ENCODE data around the gene ZNF774.
A peak's percentile ranks its signal among the peaks of the same experiment; 100 is the strongest.
"Not testable (repeated sequence)": the region's sequence is repeated elsewhere in the genome, so short reads cannot be mapped to it uniquely, and the experiment has no call there.

Gene ZNF774

DNA sequence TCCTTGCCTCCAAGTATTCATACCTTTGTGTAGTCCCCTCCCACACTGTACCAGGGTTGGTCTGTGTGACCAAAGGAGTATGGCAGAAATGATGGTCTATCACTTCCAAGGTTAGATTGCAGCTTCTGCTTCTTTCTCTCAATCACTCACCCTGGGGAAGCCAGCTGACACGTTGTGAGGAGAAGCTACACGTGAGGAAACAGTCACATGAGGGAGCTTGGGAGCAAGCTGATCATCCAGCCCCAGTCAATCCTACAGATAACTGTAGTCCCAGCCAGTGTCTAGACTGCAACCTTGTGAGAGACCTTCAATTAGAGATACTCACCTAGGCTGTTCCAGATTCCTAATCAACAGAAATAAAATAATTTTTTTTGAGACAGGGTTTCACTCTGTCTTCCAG, 6.2 kb upstream of the ZNF774 start:
- no peak for DNase-seq (ENCODE audit: low spot score)

DNA sequence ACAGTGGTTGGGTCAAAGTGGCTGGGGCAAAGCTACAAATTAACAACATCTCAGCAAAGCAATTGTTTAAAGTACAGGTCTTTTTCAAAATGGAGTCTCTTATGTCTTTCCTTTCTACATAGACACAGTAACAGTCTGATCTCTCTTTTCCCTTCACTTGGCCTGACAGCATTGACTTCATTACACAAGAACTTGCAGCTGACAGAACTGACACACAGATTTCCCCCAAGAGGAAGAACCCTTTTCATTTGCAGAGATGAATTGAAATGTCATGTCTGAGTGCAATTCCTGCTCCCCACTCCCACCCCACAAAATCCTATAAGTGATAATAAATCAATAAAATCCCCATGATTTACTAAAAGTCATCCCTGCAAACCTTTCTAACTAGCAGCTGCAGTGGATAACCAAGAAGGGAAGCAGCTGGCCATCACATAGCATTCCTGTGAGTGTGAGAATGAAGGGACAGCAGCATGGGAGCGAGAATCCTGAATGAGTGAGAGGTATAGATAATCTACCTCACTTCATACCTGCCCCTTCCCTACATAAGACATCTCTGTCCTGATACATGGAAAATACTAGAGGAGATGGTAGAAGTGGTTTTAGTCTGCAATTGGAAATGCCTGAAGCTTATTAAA, 4.5 kb upstream of the ZNF774 start:
- not testable (repeated sequence) for DNase-seq (ENCODE audit: low spot score)

DNA sequence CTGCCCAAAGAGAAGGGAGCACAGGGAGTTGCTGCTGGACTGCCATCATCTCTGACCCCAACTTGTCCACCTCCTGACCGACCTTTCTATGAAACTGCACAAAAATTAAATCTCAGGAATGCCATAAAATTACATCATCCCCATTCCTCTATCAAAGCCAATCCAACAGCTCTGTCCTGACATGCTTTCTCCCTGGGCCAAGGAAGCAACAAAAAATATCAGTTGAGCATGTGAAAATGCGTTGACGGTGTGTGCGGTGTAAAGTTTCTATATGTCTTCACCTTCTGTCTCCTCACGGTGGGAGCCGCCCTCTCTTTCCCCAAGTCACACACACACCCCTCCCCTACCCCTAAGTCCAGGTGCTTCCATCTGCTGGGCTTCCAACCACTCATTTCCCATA, 3.6 kb upstream of the ZNF774 start:
- no peak for DNase-seq (ENCODE audit: low spot score)

DNA sequence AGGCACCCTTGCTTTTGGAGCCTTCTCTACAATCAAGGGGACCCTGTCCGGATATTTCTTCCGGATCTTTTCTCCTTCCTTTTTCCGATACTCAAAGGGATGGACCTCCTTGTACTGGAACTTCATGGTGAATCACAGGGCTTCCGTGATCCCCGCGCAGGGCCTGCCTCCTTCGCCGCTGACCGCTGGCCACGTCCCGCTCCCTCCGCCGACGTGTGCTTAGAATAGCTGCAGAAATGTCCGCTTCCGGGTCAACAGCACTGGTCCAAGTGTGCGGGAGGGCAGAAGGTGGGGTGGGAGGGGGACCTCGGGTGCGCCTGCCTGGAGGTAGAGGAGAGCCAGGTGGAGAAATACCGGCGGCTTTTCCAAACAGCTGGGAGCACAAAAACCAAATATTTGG, 3.0 kb upstream of the ZNF774 start:
- DNase-seq (ENCODE audit: low spot score) = no peak

DNA sequence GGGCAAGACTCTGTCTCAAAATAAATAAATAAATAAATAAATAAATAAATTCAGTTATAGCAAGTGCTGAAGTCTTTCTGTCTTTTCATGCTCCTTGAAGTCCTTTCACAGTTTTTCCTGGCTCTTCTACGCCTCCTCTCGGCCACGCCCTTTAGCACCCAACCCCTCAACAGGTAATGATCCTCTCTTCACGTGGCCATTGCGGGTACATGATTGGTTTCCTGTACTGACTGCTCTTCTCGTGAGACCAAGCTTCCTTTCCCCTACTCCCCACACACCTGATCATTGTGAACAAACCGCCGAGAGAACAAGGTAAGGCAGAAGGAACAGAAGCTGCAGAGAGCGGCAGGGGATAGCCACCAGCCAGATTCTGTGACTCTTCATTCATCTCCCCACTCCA, 2.3 kb upstream of the ZNF774 start:
- no peak for DNase-seq (ENCODE audit: low spot score)

DNA sequence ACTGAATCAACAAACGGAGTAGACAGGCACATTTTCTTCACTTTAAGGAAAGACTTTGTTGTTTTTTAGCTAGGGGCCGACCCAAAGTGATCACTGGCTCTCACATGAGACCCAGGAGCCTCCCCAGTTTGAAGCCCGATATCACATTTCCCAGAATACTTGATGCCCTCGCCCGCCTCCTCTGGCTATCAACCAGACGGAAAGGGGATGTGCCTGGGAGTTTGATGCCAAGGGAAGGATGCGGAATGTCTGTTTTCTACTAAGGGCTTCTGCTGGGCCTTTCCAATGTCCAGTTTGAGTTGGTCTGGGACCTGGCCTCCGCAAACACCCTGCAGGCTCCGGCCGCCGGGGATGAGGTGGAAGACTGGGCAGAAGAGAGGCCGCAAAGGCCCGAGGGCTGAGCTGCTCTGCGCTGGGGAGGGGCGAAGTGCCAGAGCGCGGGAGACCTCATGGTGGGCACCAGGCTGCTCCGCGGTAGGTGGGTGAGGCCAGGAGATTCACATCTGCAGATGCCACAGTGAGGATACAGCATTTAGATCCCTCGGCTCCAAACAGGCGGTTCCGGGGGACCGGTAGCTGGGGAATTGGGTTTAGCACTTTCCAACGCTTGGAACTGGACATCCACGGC, 491 bp upstream of the ZNF774 start:
- no peak for DNase-seq (ENCODE audit: low spot score)

DNA sequence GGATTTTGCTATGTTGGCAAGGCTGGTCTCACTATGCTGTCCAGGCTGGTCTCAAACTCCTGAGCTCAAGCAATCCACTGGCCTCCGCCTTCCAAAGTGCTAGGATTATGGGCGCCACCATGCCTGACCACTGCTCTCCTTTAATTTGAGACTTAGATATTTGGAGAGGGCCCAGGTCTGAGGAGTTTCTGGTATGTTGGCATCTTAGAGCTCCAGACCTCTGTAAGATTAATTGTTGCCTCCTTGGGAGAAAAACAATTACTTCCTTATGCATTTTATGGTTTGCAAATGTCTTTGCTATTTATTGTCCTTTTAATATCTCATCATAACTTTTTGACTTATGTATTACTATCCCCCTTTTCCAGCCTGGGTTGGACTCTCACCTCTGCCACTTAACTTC, 2.9 kb downstream of the ZNF774 start:
- DNase-seq (ENCODE audit: low spot score) = no peak

DNA sequence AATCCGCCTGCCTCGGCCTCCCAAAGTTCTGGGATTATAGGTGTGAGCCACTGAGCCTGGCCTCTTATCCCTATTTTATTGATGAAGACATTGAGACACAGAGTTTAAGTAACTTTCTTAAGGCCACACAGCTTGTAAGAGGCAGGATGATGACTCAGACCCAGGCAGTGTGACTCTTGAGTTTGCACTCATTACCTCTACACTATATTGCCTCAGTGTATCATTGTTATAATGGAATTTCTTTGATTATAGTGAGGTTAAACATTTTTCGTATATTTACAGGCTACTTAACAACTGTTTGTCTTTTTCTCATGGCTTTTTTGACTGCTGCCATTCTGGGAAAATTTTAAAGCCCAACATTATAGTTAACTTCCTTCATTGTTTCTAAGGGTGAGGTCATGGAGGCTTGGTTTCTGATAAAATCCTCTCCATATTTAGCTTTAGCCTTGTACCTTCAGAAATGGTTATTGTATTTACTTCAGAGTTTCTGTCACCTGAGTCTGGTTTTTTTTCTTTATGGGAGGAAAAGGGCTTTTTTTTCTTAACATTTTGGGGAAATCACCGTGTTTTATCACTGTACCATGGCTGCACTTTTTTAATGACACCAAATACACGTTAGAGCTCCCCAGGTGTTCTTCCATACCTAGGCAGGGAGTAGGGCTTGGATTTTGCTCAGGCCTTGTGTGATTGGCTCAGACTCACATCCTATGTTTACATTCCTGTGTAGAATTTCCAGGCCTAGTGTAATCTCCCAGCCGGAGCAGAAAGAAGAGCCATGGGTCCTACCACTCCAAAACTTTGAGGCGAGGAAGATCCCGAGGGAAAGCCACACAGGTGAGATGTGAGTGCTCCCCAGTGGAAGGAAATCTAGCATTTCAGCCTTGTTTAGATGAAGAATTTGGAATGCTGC, 6.3 kb downstream of the ZNF774 start:
- DNase-seq (ENCODE audit: low spot score) = no peak

DNA sequence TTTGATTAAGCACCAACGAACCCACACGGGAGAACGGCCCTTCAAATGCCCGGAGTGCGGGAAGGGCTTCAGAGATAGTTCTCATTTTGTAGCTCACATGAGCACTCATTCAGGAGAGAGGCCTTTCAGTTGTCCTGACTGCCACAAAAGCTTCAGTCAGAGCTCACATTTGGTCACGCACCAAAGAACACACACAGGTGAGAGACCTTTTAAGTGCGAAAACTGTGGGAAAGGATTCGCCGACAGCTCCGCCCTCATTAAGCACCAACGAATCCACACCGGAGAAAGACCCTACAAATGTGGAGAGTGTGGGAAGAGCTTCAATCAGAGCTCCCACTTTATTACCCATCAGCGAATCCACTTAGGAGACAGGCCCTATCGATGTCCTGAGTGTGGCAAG, 8.7 kb downstream of the ZNF774 start:
- DNase-seq (ENCODE audit: low spot score) = no peak

DNA sequence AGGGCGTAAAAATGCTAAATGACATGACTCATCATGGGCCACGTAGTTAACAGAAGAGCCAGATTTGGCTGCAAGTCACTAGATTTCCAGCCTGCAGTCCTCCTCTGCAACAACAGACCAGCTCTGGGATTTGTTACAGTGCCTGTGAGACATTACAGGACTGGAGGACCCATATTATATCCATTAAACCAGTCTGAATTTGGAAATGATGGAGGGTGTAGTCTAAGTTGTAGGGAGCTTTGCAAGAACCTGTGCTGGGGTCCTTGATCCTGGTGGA, 10.8 kb downstream of the ZNF774 start:
- no peak for DNase-seq (ENCODE audit: low spot score)

DNA sequence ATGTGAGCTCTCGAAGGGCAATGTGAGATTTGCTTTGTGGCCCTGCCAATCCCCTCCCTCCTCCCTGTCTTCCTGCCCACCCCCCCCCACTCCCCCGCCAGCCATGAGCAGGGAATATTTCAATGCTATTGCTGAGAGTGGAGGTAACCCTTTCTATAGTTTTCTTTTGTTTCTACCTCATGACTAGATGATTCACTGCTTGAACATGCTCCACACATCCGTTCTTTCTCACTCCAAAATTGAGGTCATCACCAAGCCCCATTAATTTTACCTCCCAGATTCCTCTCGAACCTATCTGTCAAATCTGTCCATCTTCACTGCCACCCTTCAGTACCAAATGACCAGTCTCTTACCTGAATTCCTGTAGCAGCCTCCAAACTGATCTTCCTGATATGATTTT, 12.2 kb downstream of the ZNF774 start:
- DNase-seq (ENCODE audit: low spot score) = no peak

DNA sequence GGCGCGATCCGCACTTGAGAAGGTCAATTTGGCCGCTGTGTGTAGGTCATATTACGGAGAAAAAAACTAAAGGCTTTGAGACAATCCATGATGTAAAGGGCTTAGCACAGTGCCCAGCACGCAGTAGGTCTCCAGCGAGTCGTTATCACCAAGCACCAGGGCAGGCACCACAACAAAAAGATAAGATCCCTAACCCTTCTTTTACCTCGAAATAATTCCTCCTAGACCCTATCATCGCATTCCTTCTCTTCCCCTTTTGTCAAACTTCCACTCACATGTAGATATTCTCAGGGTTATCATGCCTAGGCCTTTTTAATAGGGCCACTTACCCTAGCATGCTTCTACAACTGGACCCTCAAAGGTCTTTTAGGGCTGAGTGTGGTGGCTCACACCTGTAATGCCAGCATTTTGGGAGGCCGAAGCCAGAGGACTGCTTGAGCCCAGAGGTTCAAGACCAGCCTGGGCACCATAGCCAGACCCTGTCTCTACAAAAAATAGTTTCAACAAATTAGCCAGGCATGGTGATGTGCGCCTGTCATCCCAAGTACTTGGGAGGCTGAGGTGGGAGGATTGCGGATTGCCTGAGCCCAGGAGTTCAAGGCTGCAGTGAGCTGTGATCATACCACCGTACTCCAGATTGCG, 13.5 kb downstream of the ZNF774 start:
- DNase-seq (ENCODE audit: low spot score) = no peak

DNA sequence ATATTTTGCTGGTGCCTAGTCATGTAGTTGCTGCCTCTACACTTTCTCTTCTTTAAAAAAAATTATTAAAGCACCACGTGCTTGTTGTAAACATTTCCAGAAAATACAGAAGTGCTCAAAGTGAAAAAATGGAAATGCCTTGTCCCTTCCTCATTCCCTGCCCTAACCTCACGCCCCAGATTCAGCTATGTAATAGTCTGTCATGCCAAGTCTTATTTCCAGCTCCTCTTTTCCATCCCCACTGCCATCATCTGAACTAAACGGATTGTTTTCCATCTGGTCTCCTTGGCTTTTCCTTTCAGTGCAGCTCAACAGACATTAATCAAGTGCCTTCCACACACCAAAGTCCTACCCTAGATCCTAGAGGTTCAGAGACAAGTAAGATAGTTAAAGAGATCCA, 15.5 kb downstream of the ZNF774 start:
- no peak for DNase-seq (ENCODE audit: low spot score)

DNA sequence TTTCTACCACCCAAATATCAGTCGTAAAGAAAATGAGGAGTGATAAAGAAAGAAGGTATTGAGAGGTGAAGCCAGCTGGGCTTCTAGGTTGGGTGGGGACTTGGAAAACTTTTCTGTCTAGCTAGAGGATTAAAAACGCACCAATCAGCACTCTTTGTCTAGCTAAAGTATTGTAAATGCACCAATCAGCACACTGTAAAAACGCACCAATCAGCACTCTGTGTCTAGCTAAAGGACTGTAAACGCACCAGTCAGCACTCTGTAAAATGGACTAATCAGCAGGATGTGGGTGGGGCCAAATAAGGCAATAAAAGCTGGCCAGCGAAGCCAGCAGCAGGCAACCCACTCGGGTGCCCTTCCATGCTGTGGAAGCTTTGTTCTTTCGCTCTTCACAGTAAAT, 23.0 kb downstream of the ZNF774 start:
- no peak for DNase-seq (ENCODE audit: low spot score)

DNA sequence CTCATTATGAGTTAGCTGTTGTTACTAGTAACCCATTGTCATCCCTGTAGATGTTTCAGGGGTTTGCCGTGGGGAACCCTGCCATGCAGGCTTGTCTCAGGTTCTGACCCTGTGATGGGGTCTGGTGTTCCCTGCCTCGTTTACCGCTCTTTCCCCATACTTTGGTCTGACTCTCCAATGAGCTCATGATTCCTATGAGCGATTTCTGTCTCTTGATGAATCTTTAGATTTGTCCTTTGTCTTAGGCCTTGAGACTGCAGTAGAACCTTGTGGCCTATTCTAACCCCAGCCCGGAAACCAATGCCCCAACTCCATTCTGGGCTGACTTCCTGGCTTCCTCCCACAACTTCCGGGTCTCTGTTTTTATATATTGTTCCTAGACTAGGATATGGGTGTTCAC, 24.7 kb downstream of the ZNF774 start:
- peak; percentile 72 for DNase-seq (ENCODE audit: low spot score)

DNA sequence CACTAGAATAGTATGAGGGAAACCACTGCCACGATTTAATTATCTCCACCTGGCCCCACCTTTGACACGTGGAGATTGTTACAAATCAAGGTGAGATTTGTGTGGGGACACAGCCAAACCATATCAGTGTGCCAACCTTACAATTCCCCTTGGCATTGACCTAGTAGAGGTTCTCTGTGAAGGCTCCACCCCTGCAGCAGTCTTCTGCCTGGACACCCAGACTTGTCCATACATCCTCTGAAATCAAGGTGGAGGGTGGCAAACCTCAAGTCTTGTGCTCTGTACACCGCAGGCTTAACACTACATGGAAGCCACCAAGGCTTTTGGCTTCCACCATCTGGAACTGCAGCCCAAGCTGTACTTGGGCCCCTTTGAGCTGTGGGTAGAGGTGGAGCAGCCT, 27.2 kb downstream of the ZNF774 start:
- no peak for DNase-seq (ENCODE audit: low spot score)

DNA sequence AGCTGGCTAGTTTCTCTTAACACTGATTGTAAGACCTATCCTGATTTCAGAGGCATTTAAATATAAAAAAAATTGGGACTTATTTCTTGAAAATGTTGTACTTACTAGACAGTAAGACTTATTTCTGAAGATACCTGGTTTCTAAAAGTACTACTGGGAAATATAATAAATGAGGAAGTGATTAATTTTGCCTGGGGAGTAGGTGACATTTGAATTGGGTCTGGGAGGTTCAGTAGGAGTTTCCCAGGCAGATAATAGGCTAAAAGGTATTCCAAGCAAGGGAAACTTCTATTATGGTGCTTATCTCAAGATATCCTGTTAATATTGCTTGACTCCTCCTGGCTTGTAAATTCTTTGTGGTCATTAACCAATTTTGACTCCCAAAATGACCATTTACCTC, 29.4 kb downstream of the ZNF774 start:
- DNase-seq (ENCODE audit: low spot score) = no peak

DNA sequence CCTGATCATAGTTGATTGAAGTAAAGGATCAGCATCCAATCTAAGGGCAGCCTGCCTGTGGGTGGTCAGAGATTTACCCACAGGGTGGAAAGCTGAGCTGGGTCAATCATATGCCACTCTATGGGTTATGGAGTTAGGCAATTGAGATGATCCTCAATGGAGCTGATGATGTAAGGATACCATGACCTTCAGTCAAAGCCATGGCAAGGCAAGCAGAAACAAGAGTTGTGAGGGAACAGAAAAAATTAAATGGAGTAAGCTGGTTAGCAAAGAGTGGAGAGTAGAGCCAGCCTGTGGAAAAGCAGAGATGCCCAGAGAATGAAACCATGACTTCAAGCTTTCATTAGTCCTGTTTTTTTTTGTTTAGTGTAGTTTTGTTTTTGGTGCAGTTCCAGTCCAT, 30.2 kb downstream of the ZNF774 start:
- no peak for DNase-seq (ENCODE audit: low spot score)

DNA sequence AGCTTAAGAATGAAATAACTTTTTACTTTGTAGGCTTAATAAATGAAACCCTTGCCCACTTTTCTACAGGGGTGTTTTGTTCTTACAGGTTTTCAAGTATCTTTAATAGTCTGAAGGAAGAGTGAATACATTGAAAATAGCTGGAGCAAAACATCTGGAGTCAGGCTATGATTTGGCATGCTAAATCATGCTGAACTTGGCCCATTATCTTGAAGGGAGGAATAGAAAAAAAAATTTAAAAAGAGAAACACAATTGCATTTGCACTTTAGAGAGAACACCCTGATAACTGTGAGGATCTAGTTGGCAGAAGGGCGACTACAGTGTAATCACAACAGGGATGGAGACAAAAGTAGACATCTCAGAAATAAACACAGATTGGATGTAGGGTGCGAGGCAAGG, 34.1 kb downstream of the ZNF774 start:
- DNase-seq (ENCODE audit: low spot score) = no peak

DNA sequence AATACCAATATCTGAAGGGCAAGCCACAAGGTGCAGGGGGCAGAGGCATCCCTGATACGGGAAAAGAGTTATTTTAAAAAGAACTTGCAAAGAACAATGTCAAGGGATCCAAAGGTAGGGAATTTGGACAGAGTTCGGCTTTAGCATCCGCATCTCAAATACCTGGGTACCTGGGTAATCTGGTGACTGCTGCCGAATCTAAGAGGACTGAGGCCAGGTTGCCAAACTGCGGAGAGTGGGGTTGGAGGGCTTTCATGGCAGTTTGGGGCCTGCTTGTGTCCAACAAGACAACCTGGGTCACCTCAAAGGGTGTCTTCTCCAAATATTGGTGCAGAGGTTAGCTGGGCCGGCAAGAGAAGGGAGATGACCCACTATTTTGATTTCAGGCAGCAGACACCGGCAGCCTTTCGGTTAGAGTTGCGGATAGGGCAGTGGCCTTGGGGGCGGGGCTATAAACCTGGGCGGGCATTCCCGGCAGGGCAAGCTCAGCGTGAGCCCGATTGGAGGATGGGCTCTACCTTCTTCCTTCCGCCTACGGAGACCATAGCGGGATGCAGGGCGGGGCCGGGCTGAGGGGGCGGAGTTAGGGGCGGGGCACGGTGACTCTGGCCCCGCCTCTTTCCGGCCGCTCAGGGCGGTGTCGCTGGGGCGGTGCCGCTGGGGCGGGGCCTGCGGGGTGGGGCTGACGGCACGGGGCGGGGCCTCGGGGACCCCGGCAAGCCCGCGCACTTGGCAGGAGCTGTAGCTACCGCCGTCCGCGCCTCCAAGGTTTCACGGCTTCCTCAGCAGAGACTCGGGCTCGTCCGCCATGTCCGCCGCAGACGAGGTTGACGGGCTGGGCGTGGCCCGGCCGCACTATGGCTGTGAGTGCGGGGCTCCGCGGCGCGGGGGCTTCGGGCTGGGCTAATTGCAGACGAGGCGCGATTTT, 35.7 kb downstream of the ZNF774 start, which contains the start of gene IQGAP1:
TSS of gene IQGAP1 (plus strand) at position 709 of the 928 bp plus-strand sequence. CDS start at position 809, 100 bp downstream.
- peak; percentile 97 for DNase-seq (ENCODE audit: low spot score)

DNA sequence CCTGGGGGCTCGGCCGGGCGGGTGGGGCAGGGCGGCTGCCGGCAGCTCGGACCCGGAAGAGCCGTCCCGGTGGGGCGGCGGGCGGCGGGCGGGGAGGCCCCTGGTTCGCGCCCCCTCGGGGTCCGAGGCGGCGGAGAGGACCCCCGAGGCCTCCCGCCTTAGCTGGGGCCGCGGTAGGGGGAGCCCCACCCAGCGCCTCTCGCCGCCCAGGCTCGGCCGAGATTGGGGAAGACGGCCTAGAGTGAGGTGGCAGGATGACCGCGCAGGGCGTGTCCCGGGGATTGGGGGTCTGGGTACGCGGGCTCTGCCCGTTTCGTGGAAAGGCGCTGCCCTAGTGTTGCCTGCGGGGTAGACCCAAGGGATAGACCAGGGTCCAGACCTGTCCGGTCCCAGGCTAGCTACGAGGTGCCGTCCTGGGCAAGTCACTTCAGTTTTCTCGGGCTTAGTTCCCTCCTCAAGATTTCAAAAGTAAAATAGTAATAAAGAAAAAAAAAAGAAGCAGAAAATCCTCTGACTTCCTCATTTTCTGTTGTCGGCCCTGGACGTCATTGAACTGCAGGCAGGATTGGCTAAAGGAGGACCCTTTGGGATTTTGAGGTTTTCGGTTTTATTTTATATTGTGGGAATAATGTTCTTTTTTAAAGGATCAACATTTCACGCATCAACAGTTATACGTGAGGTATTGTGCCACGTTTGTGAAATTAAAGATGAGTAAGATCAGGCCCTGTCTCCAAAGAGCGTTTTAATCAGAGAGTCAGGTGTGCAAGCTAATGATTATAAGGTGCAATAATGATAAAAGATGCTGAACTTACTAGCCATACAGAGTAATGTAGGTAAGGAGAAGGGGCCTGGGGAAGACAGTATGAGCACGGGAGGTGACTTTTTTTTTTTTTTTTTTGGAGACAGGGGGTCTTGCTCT, 36.6 kb downstream of the ZNF774 start:
- peak; percentile 55 for DNase-seq (ENCODE audit: low spot score)

All from CD4-positive, alpha-beta T cell treated with Interleukin-15 for 4 hours (primary cell).